H1 (cell line): ENCODE data around the gene SGK2. TPM values are rescaled to one million over a fixed set of nuclear protein-coding genes. Genes with fewer than 3 reads are reported as not detected.

Source experiments
- CTCF ChIA-PET: fragments of 300-600 bp; sonication (Branson Sonifier 250); formaldehyde crosslinking; loops from one replicate; lab custom pipeline; 2021; ENCODE audit not compliant: partially characterized antibody; lab: Charles Lee
- POLR2A ChIA-PET: fragments of 300-600 bp; sonication (Branson Sonifier 250); formaldehyde crosslinking; loops from one replicate; lab custom pipeline; 2021; ENCODE audit warnings: inconsistent platforms; ENCODE audit not compliant: partially characterized antibody; lab: Charles Lee
- DNase-seq, 2 experiments: peaks; one replicate each; pipeline versions ENCODE4 v3.0.0 to v3.0.0-alpha.2; 2010 to 2022; ENCODE audit warnings: low spot score in 2 of 2, low read depth in 1 of 2, mixed read lengths in 1 of 2
- FAIRE-seq: peaks from 2 replicates; lab custom pipeline; 2011; peaks lifted over from hg19 to GRCh38; lab: Jason Lieb, UNC
- H2AFZ ChIP-seq: 2 replicates; pipeline ENCODE4 v1.8.1; 2012; ENCODE audit warnings: low read length, inconsistent platforms
- H2AK5ac ChIP-seq: 2 replicates; pipeline ENCODE4 v1.6.1; 2013; ENCODE audit warnings: low read depth, low read length
- H2BK120ac ChIP-seq: replicated peaks from 2 replicates; pipeline ENCODE3; 2013; ENCODE audit warnings: low read depth, low read length, inconsistent platforms
- H2BK12ac ChIP-seq: 2 replicates; pipeline ENCODE4 v1.6.1; 2013; ENCODE audit warnings: low read depth, low read length
- H2BK15ac ChIP-seq: 2 replicates; pipeline ENCODE4 v1.6.1; 2013; ENCODE audit warnings: low read length
- H2BK20ac ChIP-seq: 2 replicates; pipeline ENCODE4 v1.6.1; 2013; ENCODE audit warnings: low read length
- H2BK5ac ChIP-seq: 2 replicates; pipeline ENCODE4 v1.6.1; 2013; ENCODE audit warnings: low read depth, low read length
- H3K14ac ChIP-seq: 2 replicates; pipeline ENCODE4 v1.6.1; 2013; ENCODE audit warnings: inconsistent platforms; ENCODE audit not compliant: insufficient read length
- H3K18ac ChIP-seq: 2 replicates; pipeline ENCODE4 v1.6.1; 2013; ENCODE audit warnings: low read length; ENCODE audit errors: extremely low read depth
- H3K23ac ChIP-seq: 2 replicates; pipeline ENCODE4 v1.6.1; 2013; ENCODE audit warnings: inconsistent platforms; ENCODE audit not compliant: insufficient read length
- H3K23me2 ChIP-seq: 2 replicates; pipeline ENCODE4 v1.6.1; 2013; ENCODE audit warnings: low read depth, low read length
- H3K27ac ChIP-seq: 2 replicates; pipeline ENCODE4 v1.6.1; 2011; ENCODE audit warnings: low read depth, low read length, inconsistent platforms
- H3K27me3 ChIP-seq, 4 experiments: replicated peaks in 1 of 4; 1 replicate in 1 of 4; 2 replicates in 3 of 4; pipeline versions ENCODE4 v1.6.1 to v1.8.1; 2011 to 2013; ENCODE audit warnings: low read length in 3 of 4, mild to moderate bottlenecking in 3 of 4, inconsistent platforms in 2 of 4, mixed read lengths in 2 of 4, moderate library complexity in 1 of 4; ENCODE audit not compliant: control insufficient read depth in 3 of 4, insufficient read depth in 3 of 4; ENCODE audit errors: extremely low read depth in 1 of 4
- H3K36me3 ChIP-seq, 4 experiments: 2 replicates each; pipeline versions ENCODE4 v1.6.1 to v1.8.1; 2011 to 2013; ENCODE audit warnings: mild to moderate bottlenecking in 4 of 4, low read length in 3 of 4, moderate library complexity in 2 of 4, control low read depth in 1 of 4, inconsistent platforms in 1 of 4; ENCODE audit not compliant: insufficient read depth in 4 of 4, control insufficient read depth in 2 of 4
- H3K4ac ChIP-seq: replicated peaks from 2 replicates; pipeline ENCODE3; 2013; ENCODE audit warnings: low read length, low read depth, mixed read lengths, inconsistent platforms; ENCODE audit not compliant: insufficient read length
- H3K4me1 ChIP-seq, 4 experiments: replicated peaks in 1 of 4; 1 replicate in 1 of 4; 2 replicates in 3 of 4; pipeline versions ENCODE4 v1.6.1 to v1.8.1; 2011 to 2013; ENCODE audit warnings: low read length in 3 of 4, inconsistent platforms in 2 of 4, mixed read lengths in 1 of 4; ENCODE audit not compliant: insufficient read depth in 4 of 4, control insufficient read depth in 3 of 4
- H3K4me2 ChIP-seq, 2 experiments: 2 replicates each; pipeline versions ENCODE4 v1.6.1 to v1.8.1; 2011 to 2013; ENCODE audit warnings: low read depth in 2 of 2, low read length in 2 of 2, control low read depth in 1 of 2, inconsistent platforms in 1 of 2, mild to moderate bottlenecking in 1 of 2; ENCODE audit not compliant: insufficient read depth in 1 of 2
- H3K4me3 ChIP-seq, 4 experiments: fragments of 200-600, 300-600 bp in 1 of 4; sonication (generic), shearing (Covaris generic), sonication (Bioruptor Twin) in 1 of 4; 2 replicates each; pipeline versions ENCODE4 v1.5.1 to v1.8.1; 2011 to 2016; ENCODE audit warnings: low read length in 4 of 4, low read depth in 3 of 4, control low read depth in 2 of 4, inconsistent platforms in 2 of 4, mild to moderate bottlenecking in 2 of 4, mixed read lengths in 1 of 4, moderate library complexity in 1 of 4; ENCODE audit not compliant: insufficient read depth in 2 of 4; ENCODE audit errors: extremely low read depth in 1 of 4
- H3K56ac ChIP-seq: replicated peaks from 2 replicates; pipeline ENCODE3; 2013; ENCODE audit warnings: low read depth, mild to moderate bottlenecking, mixed read lengths, low read length, inconsistent platforms; ENCODE audit not compliant: insufficient read length
- H3K79me1 ChIP-seq: 2 replicates; pipeline ENCODE4 v1.6.1; 2013; ENCODE audit warnings: low read depth, low read length, control low read depth
- H3K79me2 ChIP-seq, 2 experiments: 2 replicates each; pipeline versions ENCODE4 v1.6.1 to v1.8.1; 2012 to 2013; ENCODE audit warnings: low read length in 2 of 2, mild to moderate bottlenecking in 2 of 2, inconsistent platforms in 1 of 2; ENCODE audit not compliant: insufficient read depth in 2 of 2, control insufficient read depth in 1 of 2
- H3K9ac ChIP-seq, 4 experiments: replicated peaks in 1 of 4; 1 replicate in 1 of 4; 2 replicates in 3 of 4; pipeline versions ENCODE4 v1.6.1 to v1.8.1; 2011 to 2013; ENCODE audit warnings: low read depth in 3 of 4, low read length in 3 of 4, control low read depth in 2 of 4, mild to moderate bottlenecking in 2 of 4, moderate library complexity in 2 of 4, inconsistent platforms in 1 of 4; ENCODE audit errors: extremely low read depth in 1 of 4
- H3K9me3 ChIP-seq, 2 experiments: 2 replicates each; pipeline versions ENCODE4 v1.6.1 to v1.8.1; 2012 to 2013; ENCODE audit warnings: mild to moderate bottlenecking in 2 of 2, moderate library complexity in 2 of 2, control low read depth in 1 of 2, inconsistent platforms in 1 of 2, low read depth in 1 of 2, low read length in 1 of 2, mixed read lengths in 1 of 2; ENCODE audit not compliant: insufficient read depth in 2 of 2
- H4K20me1 ChIP-seq, 2 experiments: replicated peaks in 1 of 2; 2 replicates each; pipeline versions ENCODE3 to v1.8.1; 2011 to 2013; ENCODE audit warnings: inconsistent platforms in 2 of 2, low read length in 2 of 2, mild to moderate bottlenecking in 1 of 2; ENCODE audit not compliant: insufficient read depth in 2 of 2, control insufficient read depth in 1 of 2
- H4K5ac ChIP-seq: 2 replicates; pipeline ENCODE4 v1.6.1; 2013; ENCODE audit warnings: low read length, low read depth, mixed read lengths, inconsistent platforms; ENCODE audit not compliant: insufficient read length
- H4K8ac ChIP-seq: 2 replicates; pipeline ENCODE4 v1.8.0; 2013; ENCODE audit warnings: mild to moderate bottlenecking, moderate library complexity, low read length, inconsistent platforms; ENCODE audit not compliant: insufficient read depth; ENCODE audit errors: extremely low read depth
- H4K91ac ChIP-seq: replicated peaks from 2 replicates; pipeline ENCODE3; 2013; ENCODE audit warnings: low read length, mixed read lengths, inconsistent platforms; ENCODE audit not compliant: insufficient read length
- BRCA1 ChIP-seq: IDR thresholded peaks from 2 replicates; pipeline ENCODE4 v1.6.1; 2012; ENCODE audit warnings: low read depth, low read length, improper control_type of control experiment
- CHD2 ChIP-seq: IDR thresholded peaks from 2 replicates; pipeline ENCODE4 v1.6.1; 2012; ENCODE audit warnings: low read length, improper control_type of control experiment
- E2F6 ChIP-seq: IDR thresholded peaks from 2 replicates; pipeline ENCODE4 v1.6.1; 2012; ENCODE audit warnings: inconsistent platforms
- EGR1 ChIP-seq: IDR thresholded peaks from 2 replicates; pipeline ENCODE4 v1.6.1; 2011; ENCODE audit warnings: low read depth, low read length, borderline replicate concordance
- EZH2 ChIP-seq: fragments of 200-600 bp; sonication (generic); IDR thresholded peaks from 2 replicates; pipeline ENCODE4 v1.7.1; 2012; ENCODE audit warnings: low read depth, mild to moderate bottlenecking, moderate library complexity, low read length, inconsistent platforms; ENCODE audit not compliant: severe bottlenecking
- HDAC2 ChIP-seq, 2 experiments: fragments of 300-600 bp in 1 of 2; sonication (generic) in 1 of 2; IDR thresholded peaks; 2 replicates each; pipeline ENCODE4 v1.6.1; 2011 to 2012; ENCODE audit warnings: low read depth in 2 of 2, low read length in 2 of 2, mild to moderate bottlenecking in 2 of 2, moderate library complexity in 2 of 2, borderline replicate concordance in 1 of 2, inconsistent platforms in 1 of 2
- KDM1A ChIP-seq: fragments of 200-600, 300-600 bp; sonication (generic); IDR thresholded peaks from 2 replicates; pipeline ENCODE4 v1.7.1; 2016; ENCODE audit warnings: mild to moderate bottlenecking, low read length, borderline replicate concordance
- KDM5A ChIP-seq: fragments of 200-600 bp; IDR thresholded peaks from 2 replicates; pipeline ENCODE4 v1.7.1; 2012; ENCODE audit warnings: mild to moderate bottlenecking, low read length, inconsistent platforms, mixed read lengths
- MAX ChIP-seq: IDR thresholded peaks from 2 replicates; pipeline ENCODE4 v1.6.1; 2012; ENCODE audit warnings: inconsistent platforms
- TCF12 ChIP-seq: IDR thresholded peaks from 2 replicates; pipeline ENCODE4 v1.6.1; 2011; ENCODE audit warnings: low read depth, mild to moderate bottlenecking, low read length
- WGBS, 2 experiments: shearing (Covaris generic) in 1 of 2; methylation state at CpG; one replicate each; pipeline versions ENCODE4 v1.1.6 to v1.1.7; 2013 to 2015; ENCODE audit warnings: low lambda C conversion rate in 2 of 2, mixed read lengths in 2 of 2, inconsistent platforms in 1 of 2, low coverage in 1 of 2, missing lambda C conversion rate in 1 of 2; ENCODE audit not compliant: insufficient replicate concordance in 2 of 2, insufficient coverage in 1 of 2, insufficient read length in 1 of 2; ENCODE audit errors: extremely low coverage in 1 of 2, missing lambda C conversion rate in 1 of 2; 5-methylcytosine and 5-hydroxymethylcytosine counted together
- polyA plus RNA-seq, 7 experiments: library from polyadenylated mRNA; depleted of rRNA in 3 of 7; stranded (reverse) in 5 of 7; unstranded in 2 of 7; fragments of >200 nt in 5 of 7; fragments of 200-250 nt in 2 of 7; gene quantifications; 1 replicate in 5 of 7; 2 replicates in 1 of 7; 4 replicates in 1 of 7; pipeline versions ENCODE4 v1.2.1 to v1.2.3, GENCODE V29; 2011 to 2013; ENCODE audit warnings: missing spikeins in 2 of 7, mixed read lengths in 2 of 7
- total RNA-seq: library from RNA; stranded (reverse); fragmentation: NEBNext Ultra II Directional; extraction: Animal tissue kit (Norgen Biotek cat#: 25700); gene quantifications from 2 replicates; pipeline ENCODE4 v1.2.1, GENCODE V29; 2021

The SGK2 gene
- total and polyA plus RNA-seq, 2 of the 8 experiments (the other 6 are each of a cell fraction or from before 2014, with no cell fraction given): 0.21 TPM; not detected in 1

- Histone ChIP-seq H3K79me2 (no peaks in the 10 kb centered on the region), H4K5ac (no peak overlapping the region), H3K4me1 (no peaks in the 10 kb centered on the region), H2AFZ (no peak overlapping the region), H3K36me3 (peaks cover 0 to 14% (median 5%) of the 10 kb centered on the region in 4 experiments; a peak in 4 of 8 replicates), H4K8ac (no peak overlapping the region), H2BK20ac (no peak overlapping the region), H3K27me3 (no peaks in the 10 kb centered on the region), H3K14ac (no peak overlapping the region), H3K18ac (no peak overlapping the region), H4K91ac (no peak overlapping the region), H3K23ac (no peak overlapping the region), H3K27ac (no peak overlapping the region), H3K9ac (no peak overlapping the region), H2BK15ac (no peak overlapping the region), H2BK5ac (no peak overlapping the region), H4K20me1 (peaks cover 3 to 4% of the 10 kb centered on the region in 2 experiments), H3K23me2 (no peaks in the 10 kb centered on the region), H3K4ac (no peak overlapping the region), H3K4me2 (no peak overlapping the region), H2AK5ac (no peak overlapping the region), H2BK120ac (no peak overlapping the region), H2BK12ac (no peak overlapping the region), H3K9me3 (no peaks in the 10 kb centered on the region), H3K4me3 (no peak overlapping the region), H3K56ac (no peak overlapping the region), H3K79me1 (no peaks in the 10 kb centered on the region)
- WGBS, 2 experiments: 71% methylated on average over 2 of the region's 2 CpGs; no CpG with 5 or more reads in 1 of the 2 experiments
- DNase-seq: no peak
- CTCF ChIA-PET: interaction anchor here (0.5 to 6.5 kb wide), 19 partner anchors 9 to 220 kb away, joined by 3 to 54 read pairs (median 6); partner anchors contain the start of gene L3MBTL1
- no peak for FAIRE-seq
- POLR2A ChIA-PET: interaction anchor here (1.0 to 5.2 kb wide), 3 partner anchors 11 to 81 kb away, joined by 3 to 23 read pairs (median 4); partner anchors contain the start of gene SRSF6
- TF ChIP-seq CHD2 (no peak), KDM1A (no peak), HDAC2 (IDR thresholded peaks at IDR 0.05; ENCODE audit: borderline replicate concordance in 1 of 2, low read depth in 2 of 2, low read length in 2 of 2) (no peak), EZH2 (no peak), E2F6 (no peak), BRCA1 (no peak), TCF12 (no peak), EGR1 (no peak), KDM5A (no peak), MAX (no peak)
Measured at GRCh38 chr20:43536817-43537440, 21.9 kb upstream of the SGK2 start.
